ENCODE results near the gene A1BG.

DNA sequence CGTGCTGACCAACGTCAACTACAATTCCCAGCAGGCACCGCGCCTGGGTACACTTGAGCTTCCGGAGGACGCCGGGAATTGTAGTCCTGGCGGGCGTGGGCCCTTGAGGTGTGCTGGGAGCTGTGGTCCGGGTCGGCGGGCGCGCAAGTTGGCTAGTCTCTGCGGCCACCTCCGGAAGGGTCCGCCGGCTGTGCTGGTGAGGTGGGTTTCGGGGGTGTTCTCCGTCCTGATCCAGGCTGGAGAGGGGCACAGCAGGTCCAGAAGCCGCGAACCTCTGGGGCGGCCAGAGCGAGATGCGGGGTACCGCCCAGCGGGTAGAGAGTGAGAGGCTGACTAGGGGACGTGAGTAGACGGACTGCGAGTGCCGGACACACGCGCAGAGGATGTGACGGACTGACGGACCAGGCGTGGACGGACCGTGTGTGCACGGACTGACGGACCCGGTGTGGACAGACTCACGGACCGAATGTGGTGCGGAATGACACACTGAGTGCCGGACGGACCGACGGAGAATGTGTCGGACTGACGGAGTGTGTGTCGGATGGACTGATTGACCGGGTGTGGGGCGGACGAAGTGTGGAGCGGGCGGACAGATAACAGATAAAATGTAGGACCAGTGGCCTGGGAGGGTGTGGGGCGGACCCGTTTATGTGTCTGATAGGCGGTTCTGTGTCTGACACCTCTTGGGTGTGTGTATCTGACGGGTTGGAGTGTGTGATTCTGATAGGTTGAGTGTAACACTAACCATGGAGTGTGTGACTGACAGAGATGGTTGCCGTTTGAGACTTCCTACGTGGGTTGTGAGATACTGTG, 26.2 kb downstream of the A1BG start, which contains the start of gene ZSCAN22:
- TF ChIP-seq, protein P1, sequence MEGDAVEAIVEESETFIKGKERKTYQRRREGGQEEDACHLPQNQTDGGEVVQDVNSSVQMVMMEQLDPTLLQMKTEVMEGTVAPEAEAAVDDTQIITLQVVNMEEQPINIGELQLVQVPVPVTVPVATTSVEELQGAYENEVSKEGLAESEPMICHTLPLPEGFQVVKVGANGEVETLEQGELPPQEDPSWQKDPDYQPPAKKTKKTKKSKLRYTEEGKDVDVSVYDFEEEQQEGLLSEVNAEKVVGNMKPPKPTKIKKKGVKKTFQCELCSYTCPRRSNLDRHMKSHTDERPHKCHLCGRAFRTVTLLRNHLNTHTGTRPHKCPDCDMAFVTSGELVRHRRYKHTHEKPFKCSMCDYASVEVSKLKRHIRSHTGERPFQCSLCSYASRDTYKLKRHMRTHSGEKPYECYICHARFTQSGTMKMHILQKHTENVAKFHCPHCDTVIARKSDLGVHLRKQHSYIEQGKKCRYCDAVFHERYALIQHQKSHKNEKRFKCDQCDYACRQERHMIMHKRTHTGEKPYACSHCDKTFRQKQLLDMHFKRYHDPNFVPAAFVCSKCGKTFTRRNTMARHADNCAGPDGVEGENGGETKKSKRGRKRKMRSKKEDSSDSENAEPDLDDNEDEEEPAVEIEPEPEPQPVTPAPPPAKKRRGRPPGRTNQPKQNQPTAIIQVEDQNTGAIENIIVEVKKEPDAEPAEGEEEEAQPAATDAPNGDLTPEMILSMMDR (conservative IDR thresholded peaks at IDR 0.05) = no peak
- peak; percentile 73 for TF ChIP-seq ZFX (IDR thresholded peaks at IDR 0.05)
